HG03196 (cell line): ENCODE results near the gene RYR1.
"Not testable (repeated sequence)": the region's sequence is repeated elsewhere in the genome, so short reads cannot be mapped to it uniquely, and the experiment has no call there.

Source experiments
- ATAC-seq: cut with Tn5 transposase; IDR thresholded peaks from one replicate; pipeline ENCODE4 v1.9.1; 2021; ENCODE audit not compliant: unreplicated experiment

RYR1 gene

DNA sequence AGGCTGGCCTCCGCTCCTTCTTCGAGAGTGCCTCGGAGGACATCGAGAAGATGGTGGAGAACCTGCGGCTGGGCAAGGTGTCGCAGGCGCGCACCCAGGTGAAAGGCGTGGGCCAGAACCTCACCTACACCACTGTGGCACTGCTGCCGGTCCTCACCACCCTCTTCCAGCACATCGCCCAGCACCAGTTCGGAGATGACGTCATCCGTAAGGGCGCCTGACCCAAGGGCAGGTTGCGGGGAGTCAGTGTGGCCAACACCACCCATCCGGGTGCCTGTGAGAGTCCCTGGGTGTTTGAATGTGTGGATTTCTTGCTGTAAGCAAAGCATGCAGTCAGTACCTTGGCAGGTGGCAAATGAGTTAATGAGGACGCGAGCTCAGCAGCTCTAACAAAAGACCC, 78.8 kb downstream of the RYR1 start:
- no peak for ATAC-seq

DNA sequence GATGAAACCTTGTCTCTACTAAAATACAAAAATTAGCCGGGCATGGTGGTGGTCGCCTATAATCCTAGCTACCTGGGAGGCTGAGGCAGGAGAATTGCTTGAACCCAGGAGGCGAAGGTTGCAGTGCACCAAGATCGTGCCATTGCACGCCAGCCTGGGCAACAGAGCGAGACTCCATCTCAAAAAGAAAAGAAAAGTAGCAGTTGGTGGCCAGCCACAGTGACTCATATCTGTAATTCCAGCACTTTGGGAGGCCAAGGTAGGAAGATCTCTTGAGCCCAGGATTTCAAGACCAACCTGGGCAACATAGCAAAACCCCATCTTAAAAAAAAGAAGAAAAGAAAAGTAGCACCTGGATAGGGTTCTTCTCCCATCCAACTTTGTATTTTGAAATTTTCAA, 79.7 kb downstream of the RYR1 start:
- ATAC-seq, result not testable (repeated sequence)

DNA sequence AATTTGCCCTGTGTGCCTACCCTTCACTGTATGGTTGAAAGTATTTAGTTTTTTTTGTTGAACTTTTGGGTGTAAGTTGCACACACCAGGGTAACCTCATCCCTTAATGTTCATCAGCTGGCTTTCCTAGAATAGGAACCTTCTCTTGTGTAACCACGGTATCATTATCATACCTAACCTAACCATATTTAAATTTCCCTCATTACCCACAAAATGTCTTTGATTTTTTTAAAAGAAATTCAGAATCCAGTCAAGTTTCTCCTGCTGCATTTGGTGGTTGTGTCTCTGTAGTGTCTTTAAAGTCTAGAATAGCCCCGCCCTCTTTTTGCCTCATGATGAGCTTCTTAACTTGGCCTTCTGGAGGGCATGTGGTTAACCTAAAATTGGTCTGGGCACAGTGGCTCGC, 80.3 kb downstream of the RYR1 start:
- ATAC-seq, result no peak

DNA sequence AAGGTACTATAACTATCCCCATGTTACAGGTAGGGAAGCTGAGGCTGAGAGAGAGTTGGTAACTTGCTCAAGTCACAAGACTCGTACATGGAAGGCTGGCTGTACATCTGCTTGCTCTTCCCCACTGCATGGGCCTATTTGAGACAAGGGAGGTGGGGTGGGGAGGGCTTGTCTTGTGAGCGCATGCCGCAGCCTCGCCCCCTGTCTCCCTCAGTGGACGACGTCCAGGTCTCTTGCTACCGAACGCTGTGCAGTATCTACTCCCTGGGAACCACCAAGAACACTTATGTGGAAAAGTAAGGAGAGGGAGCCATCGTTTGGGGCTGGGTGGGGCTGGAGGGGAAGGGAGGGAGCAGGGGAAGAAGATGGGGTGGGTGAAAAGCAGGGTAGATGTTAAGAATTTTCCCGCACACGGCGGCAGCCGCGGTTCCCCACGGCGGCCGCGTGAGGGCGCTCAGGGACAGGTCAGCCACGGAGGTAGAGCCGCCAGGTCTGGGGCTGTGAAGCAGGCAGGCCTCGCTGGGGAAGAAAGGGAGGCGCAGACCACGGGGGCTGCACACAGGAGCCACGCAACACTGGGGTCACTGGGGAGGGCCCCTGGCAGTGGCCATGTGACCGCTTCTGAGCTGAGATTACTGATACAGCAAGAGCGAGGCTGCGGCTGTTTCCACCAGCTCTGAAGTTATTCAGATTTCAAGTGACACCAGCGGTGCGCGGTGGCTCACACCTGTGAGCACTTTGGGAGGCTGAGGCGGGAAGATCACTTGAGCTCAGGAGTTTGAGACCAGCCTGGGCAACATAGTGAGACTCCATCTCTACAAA, 81.5 kb downstream of the RYR1 start:
- peak; percentile 64 for ATAC-seq

DNA sequence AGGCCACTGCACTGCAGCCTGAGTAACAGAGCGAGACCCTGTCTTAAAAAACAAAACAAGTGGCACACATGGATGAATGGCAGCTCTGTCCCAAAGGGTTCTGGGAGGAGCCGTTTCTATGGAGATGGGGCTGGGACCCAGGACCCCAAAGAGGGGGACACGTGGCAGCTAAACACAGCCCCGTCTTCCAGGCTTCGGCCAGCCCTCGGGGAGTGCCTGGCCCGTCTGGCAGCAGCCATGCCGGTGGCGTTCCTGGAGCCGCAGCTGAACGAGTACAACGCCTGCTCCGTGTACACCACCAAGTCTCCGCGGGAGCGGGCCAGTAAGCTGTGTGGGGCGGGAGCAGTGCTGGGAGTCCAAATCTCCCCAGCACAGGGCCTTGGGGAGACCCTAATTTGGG, 82.4 kb downstream of the RYR1 start:
- no peak for ATAC-seq

DNA sequence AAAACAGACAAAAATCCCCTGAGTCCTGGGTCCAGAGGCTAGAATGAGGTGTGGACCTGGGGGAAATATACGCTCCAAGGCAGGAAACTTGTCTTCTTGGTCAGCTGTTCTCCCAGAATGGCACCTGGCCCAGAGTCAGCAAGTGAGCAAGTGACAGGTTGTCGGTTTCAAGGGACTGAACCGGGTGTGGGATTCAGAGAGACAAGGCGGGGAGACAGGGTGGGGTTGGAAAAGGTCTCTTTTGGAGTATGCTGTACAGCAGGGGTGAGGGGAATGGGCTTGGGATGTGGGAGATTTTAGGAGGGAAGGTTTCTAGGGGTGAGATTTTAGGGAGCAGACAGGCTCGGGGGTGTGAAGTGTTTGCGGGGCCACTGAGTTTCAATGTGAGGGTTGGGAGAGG, 83.3 kb downstream of the RYR1 start:
- ATAC-seq, result no peak

DNA sequence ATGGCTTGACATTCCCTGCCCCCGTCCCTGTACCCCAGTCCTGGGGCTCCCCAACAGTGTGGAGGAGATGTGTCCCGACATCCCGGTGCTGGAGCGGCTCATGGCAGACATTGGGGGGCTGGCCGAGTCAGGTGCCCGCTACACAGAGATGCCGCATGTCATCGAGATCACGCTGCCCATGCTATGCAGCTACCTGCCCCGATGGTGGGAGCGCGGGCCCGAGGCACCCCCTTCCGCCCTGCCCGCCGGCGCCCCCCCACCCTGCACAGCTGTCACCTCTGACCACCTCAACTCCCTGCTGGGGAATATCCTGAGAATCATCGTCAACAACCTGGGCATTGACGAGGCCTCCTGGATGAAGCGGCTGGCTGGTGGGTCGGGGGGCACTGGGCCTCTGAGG, 83.8 kb downstream of the RYR1 start:
- ATAC-seq, result no peak

DNA sequence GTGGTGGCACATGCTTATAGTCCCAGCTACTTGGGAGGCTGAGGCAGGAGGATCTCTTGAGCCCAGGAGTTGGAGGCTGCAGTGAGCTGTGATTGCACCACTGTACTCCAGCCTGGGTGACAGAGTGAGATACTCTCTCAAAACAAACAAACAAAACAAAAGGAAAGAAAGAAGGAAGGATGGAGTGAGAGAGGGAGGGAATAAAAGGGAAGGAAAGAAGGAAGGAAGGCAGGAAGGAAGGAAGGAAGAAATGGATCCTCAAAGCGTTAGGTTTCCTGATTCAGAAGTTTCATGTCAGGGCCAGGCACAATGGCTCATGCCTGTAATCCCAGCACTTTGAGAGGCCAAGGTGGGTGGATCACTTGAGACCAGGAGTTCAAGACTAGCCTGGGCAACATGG, 84.5 kb downstream of the RYR1 start:
- ATAC-seq, result not testable (repeated sequence)

DNA sequence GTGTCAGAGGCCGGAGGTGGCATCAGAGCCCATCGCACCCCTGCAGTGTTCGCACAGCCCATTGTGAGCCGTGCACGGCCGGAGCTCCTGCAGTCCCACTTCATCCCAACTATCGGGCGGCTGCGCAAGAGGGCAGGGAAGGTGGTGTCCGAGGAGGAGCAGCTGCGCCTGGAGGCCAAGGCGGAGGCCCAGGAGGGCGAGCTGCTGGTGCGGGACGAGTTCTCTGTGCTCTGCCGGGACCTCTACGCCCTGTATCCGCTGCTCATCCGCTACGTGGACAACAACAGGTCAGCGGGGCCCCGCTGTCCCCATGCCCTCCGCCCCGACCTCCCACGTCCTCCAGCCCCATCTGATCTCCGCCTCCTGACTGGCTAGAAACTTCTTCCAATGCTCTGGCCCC, 85.7 kb downstream of the RYR1 start:
- no peak for ATAC-seq

- ATAC-seq, result no peak
Measured at GRCh38 chr19:38519988-38520387, 86.5 kb downstream of the RYR1 start.

DNA sequence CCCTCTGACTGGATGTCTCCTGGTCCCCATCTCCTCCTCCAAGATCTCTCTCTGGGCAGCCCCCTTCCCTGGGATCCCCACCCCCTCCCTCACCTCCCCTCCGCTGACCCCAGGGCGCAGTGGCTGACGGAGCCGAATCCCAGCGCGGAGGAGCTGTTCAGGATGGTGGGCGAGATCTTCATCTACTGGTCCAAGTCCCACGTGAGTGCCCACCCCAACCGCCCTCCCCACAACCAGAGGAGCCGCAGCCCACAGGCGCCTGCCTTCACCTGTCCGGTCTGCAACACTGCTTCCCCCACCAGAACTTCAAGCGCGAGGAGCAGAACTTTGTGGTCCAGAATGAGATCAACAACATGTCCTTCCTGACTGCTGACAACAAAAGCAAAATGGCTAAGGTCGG, 89.4 kb downstream of the RYR1 start:
- ATAC-seq, result no peak

GRCh38 chr19:38523319-38523718, 89.8 kb downstream of the RYR1 start:
- no peak for ATAC-seq

DNA sequence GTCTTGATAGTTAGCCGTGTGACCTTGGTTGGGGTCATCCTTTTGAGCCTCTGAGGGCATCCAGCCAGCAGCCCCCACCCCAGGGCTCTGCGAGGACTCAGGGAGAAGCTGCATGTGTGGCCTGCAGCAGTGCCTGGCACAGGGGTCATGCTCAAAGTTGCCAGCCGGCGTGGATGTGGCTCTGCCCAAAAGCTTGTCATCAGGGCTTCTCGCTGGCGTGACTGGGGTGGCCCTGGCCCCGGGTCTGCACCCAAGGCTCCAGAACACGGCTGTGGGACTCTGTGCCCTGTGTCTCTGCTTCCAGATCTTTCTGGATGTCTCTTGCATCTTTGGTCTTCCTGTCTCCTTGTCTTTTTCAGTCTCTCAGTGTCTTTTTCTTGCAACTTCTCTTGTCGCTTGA, 90.9 kb downstream of the RYR1 start:
- no peak for ATAC-seq

- ATAC-seq, result no peak
Measured at GRCh38 chr19:38524994-38525634, 91.6 kb downstream of the RYR1 start.

DNA sequence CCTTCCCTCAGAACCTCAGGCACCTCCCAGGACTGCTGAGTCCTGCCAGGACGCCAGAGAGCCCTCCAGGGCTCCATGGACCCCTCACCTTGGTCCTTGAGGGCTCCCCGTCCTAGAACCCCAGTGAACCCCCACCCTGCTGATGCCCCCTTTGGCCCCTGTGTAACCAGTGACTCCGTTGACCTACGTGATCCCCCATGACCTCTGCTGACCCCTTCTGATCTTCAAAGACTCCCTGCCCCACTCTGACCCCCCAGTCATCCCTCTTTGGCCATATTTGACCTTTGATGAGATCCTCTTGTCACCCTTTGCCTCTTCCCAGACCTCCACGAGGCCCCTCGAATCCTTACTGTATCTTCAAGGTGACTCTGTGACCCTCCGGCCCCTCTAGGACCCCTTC, 92.9 kb downstream of the RYR1 start:
- ATAC-seq, result no peak

DNA sequence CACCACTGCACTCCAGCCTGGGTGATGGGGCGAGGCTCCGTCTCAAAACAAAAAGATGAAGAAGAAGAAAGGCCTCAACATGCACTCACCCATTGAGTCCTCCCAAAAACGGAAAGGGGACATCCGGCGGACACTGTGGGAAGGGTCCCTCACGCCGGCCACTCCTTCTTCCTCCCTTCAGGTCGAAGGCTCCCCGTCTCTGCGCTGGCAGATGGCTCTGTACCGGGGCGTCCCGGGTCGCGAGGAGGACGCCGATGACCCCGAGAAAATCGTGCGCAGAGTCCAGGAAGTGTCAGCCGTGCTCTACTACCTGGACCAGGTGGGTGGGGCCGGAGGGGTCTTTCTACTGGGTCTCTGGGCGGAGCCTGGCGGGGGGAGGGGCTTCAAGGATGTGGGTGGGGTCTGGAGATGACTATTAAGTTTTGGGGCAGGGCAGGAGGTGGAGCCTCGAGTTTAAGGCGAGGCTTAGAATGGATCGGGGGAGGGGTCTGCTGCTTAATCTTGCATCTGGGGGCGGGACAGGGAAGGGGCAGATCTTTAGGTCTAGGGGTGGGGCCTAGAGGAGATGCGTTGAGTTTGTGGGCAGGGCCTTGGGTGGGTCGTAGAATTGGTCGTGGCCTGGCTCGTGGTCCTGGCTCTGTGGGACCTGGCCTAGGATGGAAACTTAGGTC, 94.1 kb downstream of the RYR1 start:
- no peak for ATAC-seq

DNA sequence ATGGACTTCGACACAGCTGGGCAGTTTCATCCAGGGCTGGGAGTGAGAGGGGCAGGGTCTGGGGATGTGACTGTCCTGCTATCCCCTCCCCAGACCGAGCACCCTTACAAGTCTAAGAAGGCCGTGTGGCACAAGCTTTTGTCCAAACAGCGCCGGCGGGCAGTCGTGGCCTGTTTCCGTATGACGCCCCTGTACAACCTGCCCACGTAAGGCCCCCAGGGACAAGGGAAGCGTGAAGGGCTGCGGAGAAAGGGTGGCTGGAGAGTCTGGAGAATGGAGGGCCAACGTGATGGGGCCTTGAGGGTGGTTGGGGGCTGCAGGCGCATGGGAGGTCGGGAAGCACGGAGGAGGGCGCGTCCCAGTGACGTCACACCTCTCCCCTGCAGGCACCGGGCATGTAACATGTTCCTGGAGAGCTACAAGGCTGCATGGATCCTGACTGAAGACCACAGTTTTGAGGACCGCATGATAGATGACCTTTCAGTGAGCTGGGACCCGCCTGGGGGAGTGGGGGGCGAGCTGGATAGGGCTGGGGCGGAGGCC, 94.8 kb downstream of the RYR1 start:
- ATAC-seq, result no peak

- no peak for ATAC-seq
Measured at GRCh38 chr19:38528931-38529330, 95.4 kb downstream of the RYR1 start.

DNA sequence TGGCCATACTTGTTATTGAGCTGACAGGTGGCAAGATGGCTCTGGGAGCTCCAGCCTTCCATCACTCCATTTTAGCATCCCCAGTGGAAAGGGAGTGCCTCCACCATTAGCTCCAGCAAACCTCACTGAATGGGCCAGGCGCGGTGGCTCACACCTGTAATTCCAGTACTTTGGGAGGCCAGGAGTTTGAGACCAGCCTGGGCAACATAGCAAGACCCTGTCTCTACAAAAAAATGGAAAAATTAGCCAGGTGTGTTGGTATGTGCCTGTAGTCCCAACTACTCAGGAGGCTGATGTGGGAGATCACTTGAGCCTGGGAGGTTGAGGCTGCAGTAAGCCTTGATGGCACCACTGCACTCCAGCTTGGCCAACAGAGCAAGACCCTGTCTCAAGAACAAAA, 98.0 kb downstream of the RYR1 start:
- no peak for ATAC-seq

GRCh38 chr19:38532939-38533338, 99.4 kb downstream of the RYR1 start:
- ATAC-seq, result no peak

DNA sequence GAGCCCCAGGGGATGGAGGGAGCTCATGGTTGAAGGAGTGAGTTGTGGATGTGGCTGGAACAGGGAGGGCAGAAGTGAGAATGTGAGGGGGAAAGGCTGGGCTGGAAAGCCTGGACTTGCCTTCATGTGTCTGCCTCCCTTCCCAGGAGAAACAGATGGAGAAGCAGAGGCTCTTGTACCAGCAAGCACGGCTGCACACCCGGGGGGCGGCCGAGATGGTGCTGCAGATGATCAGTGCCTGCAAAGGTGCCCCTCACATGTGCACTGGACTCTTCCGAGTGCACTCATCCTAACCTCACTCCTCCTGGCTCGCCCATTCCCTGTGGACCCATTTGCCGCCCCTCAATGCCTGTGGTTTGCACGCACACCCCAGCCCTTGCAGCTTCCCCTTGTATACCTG, 101.1 kb downstream of the RYR1 start:
- ATAC-seq, result no peak

DNA sequence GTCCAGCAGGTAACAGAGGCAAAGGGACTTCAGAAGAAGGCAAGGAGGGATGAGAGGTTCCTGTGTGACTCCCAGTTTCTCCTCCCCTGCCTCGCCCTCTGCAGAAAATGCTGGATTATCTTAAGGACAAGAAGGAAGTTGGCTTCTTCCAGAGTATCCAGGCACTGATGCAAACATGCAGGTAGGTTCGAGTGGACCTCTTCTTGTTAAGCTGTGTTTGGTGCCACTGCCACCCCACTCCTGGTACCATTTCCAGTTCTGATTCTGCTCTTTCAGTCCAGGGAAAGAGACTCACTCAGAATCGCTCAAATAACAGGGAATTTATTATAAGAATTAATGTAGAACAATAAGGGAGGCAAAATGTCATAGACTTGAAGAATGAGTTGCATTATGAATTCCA, 101.7 kb downstream of the RYR1 start:
- ATAC-seq, result no peak
